HL-60 (cell line): ENCODE results near the gene TBC1D5.
A peak's percentile ranks its signal among the peaks of the same experiment; 100 is the strongest.

ENCODE experiments used
- DNase-seq, 2 experiments: peaks; one replicate each; pipeline ENCODE4 v3.0.0-alpha.2; 2010 to 2020; ENCODE audit warnings: low read depth in 1 of 2, low spot score in 1 of 2
- H3K27ac ChIP-seq: fragments of 250-450 bp; sonication (Bioruptor Pico); replicated peaks from 2 replicates; pipeline ENCODE4 v1.5.1; 2020; ENCODE audit warnings: mild to moderate bottlenecking, moderate library complexity
- H3K27me3 ChIP-seq: fragments of 250-450 bp; sonication (Bioruptor Pico); 2 replicates; pipeline ENCODE4 v1.5.1; 2021; ENCODE audit warnings: mild to moderate bottlenecking, moderate library complexity; ENCODE audit not compliant: insufficient read depth, poor library complexity, severe bottlenecking
- H3K4me3 ChIP-seq: replicated peaks from 2 replicates; pipeline ENCODE4 v1.5.1; 2011; ENCODE audit warnings: mild to moderate bottlenecking, control low read depth, low read length; ENCODE audit not compliant: insufficient read depth
- CTCF ChIP-seq: IDR thresholded peaks from one replicate; pipeline ENCODE4 v1.5.1; 2011; ENCODE audit warnings: low read length, control low read depth, inconsistent platforms; ENCODE audit not compliant: insufficient read depth
- GABPA ChIP-seq: IDR thresholded peaks from 2 replicates; pipeline ENCODE4 v1.6.1; 2012; ENCODE audit warnings: low read depth
- POLR2AphosphoS5 ChIP-seq: IDR thresholded peaks from 2 replicates; pipeline ENCODE4 v1.6.1; 2012; ENCODE audit warnings: low read depth
- SPI1 ChIP-seq: IDR thresholded peaks from 2 replicates; pipeline ENCODE4 v1.6.1; 2012; ENCODE audit warnings: low read depth, mild to moderate bottlenecking, borderline replicate concordance
- TF ChIP-seq, protein P1 (sequence below): IDR thresholded peaks from 2 replicates; pipeline ENCODE4 v1.6.1; 2012; ENCODE audit warnings: low read depth; ENCODE audit not compliant: insufficient replicate concordance

Gene TBC1D5

DNA sequence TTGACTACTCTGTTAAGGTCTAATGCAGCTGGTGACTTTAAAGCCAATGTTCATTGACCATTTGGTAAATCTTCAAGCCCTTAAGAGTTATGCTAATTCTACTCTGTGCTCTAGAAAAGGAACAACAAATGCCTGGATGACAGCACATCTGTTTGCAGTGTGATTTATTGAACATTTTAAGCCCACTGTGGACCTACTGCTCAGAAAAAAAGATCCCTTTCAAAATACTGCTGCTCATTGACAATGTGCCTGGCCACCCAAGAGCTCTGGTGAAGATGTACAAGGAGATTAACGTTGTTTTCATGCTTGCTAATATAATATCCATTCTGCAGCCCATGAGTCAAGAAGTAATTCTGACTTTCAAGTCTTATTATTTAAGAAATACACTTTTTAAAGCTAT, 110.8 kb downstream of the TBC1D5 start:
- no peaks in the 10 kb centered on the region for H3K27me3 ChIP-seq
- no peak overlapping the region for H3K4me3 ChIP-seq
- H3K27ac ChIP-seq: no peak overlapping the region
- no peak for TF ChIP-seq SPI1
- no peak for TF ChIP-seq GABPA
- TF ChIP-seq, protein P1, sequence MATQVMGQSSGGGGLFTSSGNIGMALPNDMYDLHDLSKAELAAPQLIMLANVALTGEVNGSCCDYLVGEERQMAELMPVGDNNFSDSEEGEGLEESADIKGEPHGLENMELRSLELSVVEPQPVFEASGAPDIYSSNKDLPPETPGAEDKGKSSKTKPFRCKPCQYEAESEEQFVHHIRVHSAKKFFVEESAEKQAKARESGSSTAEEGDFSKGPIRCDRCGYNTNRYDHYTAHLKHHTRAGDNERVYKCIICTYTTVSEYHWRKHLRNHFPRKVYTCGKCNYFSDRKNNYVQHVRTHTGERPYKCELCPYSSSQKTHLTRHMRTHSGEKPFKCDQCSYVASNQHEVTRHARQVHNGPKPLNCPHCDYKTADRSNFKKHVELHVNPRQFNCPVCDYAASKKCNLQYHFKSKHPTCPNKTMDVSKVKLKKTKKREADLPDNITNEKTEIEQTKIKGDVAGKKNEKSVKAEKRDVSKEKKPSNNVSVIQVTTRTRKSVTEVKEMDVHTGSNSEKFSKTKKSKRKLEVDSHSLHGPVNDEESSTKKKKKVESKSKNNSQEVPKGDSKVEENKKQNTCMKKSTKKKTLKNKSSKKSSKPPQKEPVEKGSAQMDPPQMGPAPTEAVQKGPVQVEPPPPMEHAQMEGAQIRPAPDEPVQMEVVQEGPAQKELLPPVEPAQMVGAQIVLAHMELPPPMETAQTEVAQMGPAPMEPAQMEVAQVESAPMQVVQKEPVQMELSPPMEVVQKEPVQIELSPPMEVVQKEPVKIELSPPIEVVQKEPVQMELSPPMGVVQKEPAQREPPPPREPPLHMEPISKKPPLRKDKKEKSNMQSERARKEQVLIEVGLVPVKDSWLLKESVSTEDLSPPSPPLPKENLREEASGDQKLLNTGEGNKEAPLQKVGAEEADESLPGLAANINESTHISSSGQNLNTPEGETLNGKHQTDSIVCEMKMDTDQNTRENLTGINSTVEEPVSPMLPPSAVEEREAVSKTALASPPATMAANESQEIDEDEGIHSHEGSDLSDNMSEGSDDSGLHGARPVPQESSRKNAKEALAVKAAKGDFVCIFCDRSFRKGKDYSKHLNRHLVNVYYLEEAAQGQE: no peak
- no peak for TF ChIP-seq CTCF
- TF ChIP-seq POLR2AphosphoS5: no peak
- no peak for DNase-seq

GRCh38 chr3:17629400-17629799, 113.0 kb downstream of the TBC1D5 start:
- no peaks in the 10 kb centered on the region for H3K27me3 ChIP-seq
- TF ChIP-seq CTCF: no peak
- TF ChIP-seq SPI1: no peak
- TF ChIP-seq POLR2AphosphoS5: no peak
- no peak for TF ChIP-seq GABPA
- TF ChIP-seq, protein P1: no peak
- no peak overlapping the region for H3K27ac ChIP-seq
- no peak overlapping the region for H3K4me3 ChIP-seq
- no peak for DNase-seq

DNA sequence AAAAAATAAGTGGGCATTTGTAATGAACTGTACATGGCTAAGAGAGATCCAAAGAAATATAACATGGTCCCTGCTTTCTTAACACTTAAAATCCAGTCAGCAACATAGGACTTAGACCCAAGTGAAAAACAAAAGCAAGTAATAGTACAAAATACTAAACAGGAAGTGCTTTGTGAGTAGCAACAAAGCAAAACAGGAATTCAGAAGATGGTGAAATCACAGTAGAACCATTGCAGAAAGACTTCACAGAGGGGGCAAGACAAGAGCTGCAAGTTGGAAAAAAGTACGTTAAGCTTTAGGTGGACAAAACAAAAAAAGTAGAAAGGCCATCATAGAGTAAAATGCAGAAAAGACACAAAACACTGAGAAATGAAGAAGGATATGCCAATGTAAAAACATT, 116.0 kb downstream of the TBC1D5 start:
- 0 out of 2 replicates have a peak overlapping the region, but pooled peaks have one; percentile 4 for H3K27ac ChIP-seq
- DNase-seq: peak in 1 of 2 experiments; percentile 20

GRCh38 chr3:17625133-17625532, 117.3 kb downstream of the TBC1D5 start:
- no peak for TF ChIP-seq GABPA
- TF ChIP-seq, protein P1: no peak
- TF ChIP-seq POLR2AphosphoS5: no peak
- Histone ChIP-seq H3K4me3 (no peak overlapping the region), H3K27me3 (no peaks in the 10 kb centered on the region), H3K27ac (no peak overlapping the region)
- DNase-seq: no peak

More for the DNA sequence above, 116.0 kb downstream of the TBC1D5 start:
- H3K27me3 ChIP-seq: no peaks in the 10 kb centered on the region
- no peak overlapping the region for H3K4me3 ChIP-seq
- no peak for TF ChIP-seq GABPA
- peak; percentile 82 for TF ChIP-seq SPI1
